GM12878 (cell line): Measurements from ENCODE around the gene CRACDL. TPM values are rescaled to one million over a fixed set of nuclear protein-coding genes. Genes with fewer than 3 reads are reported as not detected.

Experiments
- ATAC-seq: fragments of 200-7000 bp; cut with Tn5 transposase; 3 replicates; pipeline ENCODE4 v1.9.1; 2020; ENCODE audit warnings: mild to moderate bottlenecking, moderate library complexity
- BruUV-seq: library from RNA; stranded (reverse); fragments of 400-500 nt; replicated peaks from 2 replicates; lab custom pipeline; 2021; lab: Mats Ljungman, UMichigan
- CTCF ChIA-PET: fragments of 300-600 bp; sonication (Branson Sonifier 250); formaldehyde crosslinking; extraction: SDS; loops from one replicate; lab custom pipeline; 2021; ENCODE audit warnings: inconsistent platforms; lab: Yijun Ruan, JAX
- POLR2A ChIA-PET: fragments of 350-600 bp; formaldehyde crosslinking; extraction: SDS; loops from one replicate; lab custom pipeline; 2021; ENCODE audit warnings: inconsistent platforms; lab: Charles Lee
- RAD21 ChIA-PET: fragments of 300-600 bp; sonication (Branson Sonifier 250); formaldehyde crosslinking; loops from one replicate; lab custom pipeline; 2023; ENCODE audit warnings: antibody characterized with exemption; ENCODE audit not compliant: unreplicated experiment; lab: Charles Lee
- SMC1A ChIA-PET: fragments of 300-600 bp; sonication (Branson Sonifier 250); formaldehyde crosslinking; loops from one replicate; lab custom pipeline; 2023; ENCODE audit not compliant: unreplicated experiment, uncharacterized antibody; lab: Charles Lee
- DNase-seq: peaks from one replicate; pipeline ENCODE4 v3.0.0-alpha.2; 2011; ENCODE audit warnings: low read depth, low spot score
- FAIRE-seq: peaks from 3 replicates; lab custom pipeline; 2011; peaks lifted over from hg19 to GRCh38; lab: Jason Lieb, UNC
- H2AFZ ChIP-seq: 2 replicates; pipeline ENCODE4 v1.6.0; 2011; ENCODE audit warnings: low read depth, low read length, control low read depth; ENCODE audit not compliant: control insufficient read depth
- H3K27ac ChIP-seq: 2 replicates; pipeline ENCODE4 v1.5.1; 2011; ENCODE audit warnings: control low read depth; ENCODE audit not compliant: control insufficient read depth, insufficient read depth
- H3K27me3 ChIP-seq, 2 experiments: replicated peaks in 1 of 2; 2 replicates each; pipeline versions ENCODE4 v1.6.0 to v1.6.1; 2011; ENCODE audit warnings: low read length in 1 of 2; ENCODE audit not compliant: control insufficient read depth in 2 of 2, insufficient read depth in 2 of 2
- H3K36me3 ChIP-seq, 2 experiments: 2 replicates each; pipeline ENCODE4 v1.5.1; 2011; ENCODE audit warnings: low read length in 1 of 2; ENCODE audit not compliant: control insufficient read depth in 2 of 2, insufficient read depth in 2 of 2
- H3K4me1 ChIP-seq: 2 replicates; pipeline ENCODE4 v1.6.1; 2011; ENCODE audit warnings: mild to moderate bottlenecking, low read length, moderate library complexity, mixed read lengths; ENCODE audit not compliant: control insufficient read depth, insufficient read depth
- H3K4me2 ChIP-seq: 2 replicates; pipeline ENCODE4 v1.6.0; 2011; ENCODE audit warnings: control low read depth; ENCODE audit not compliant: control insufficient read depth, insufficient read depth
- H3K4me3 ChIP-seq: fragments of 200-600 bp; sonication (generic); 2 replicates; pipeline ENCODE4 v1.5.1; 2016
- H3K79me2 ChIP-seq: 2 replicates; pipeline ENCODE4 v1.6.0; 2011; ENCODE audit warnings: low read length; ENCODE audit not compliant: control insufficient read depth, insufficient read depth
- H3K9ac ChIP-seq: 2 replicates; pipeline ENCODE4 v1.8.0; 2011; ENCODE audit warnings: low read length, control low read depth, mixed read lengths; ENCODE audit not compliant: control insufficient read depth, insufficient read depth
- H3K9me3 ChIP-seq: replicated peaks from 3 replicates; pipeline ENCODE4 v1.5.1; 2011; ENCODE audit warnings: mild to moderate bottlenecking, low read length; ENCODE audit not compliant: control insufficient read depth, insufficient read depth
- H4K20me1 ChIP-seq: 2 replicates; pipeline ENCODE4 v1.6.0; 2011; ENCODE audit not compliant: control insufficient read depth, insufficient read depth
- CHD2 ChIP-seq: IDR thresholded peaks from 2 replicates; pipeline ENCODE4 v1.6.1; 2011; ENCODE audit warnings: low read depth, low read length, improper control_type of control experiment, borderline replicate concordance
- E2F4 ChIP-seq: IDR thresholded peaks from 2 replicates; pipeline ENCODE4 v1.6.1; 2012; ENCODE audit warnings: low read depth, low read length, improper control_type of control experiment
- EP300 ChIP-seq, 2 experiments: fragments of 150-350 bp in 1 of 2; IDR thresholded peaks; 2 replicates each; pipeline ENCODE4 v1.6.1; 2011 to 2012; ENCODE audit warnings: low read depth in 2 of 2, low read length in 2 of 2, borderline replicate concordance in 1 of 2, improper control_type of control experiment in 1 of 2, inconsistent platforms in 1 of 2; ENCODE audit not compliant: control insufficient read depth in 1 of 2
- JUND ChIP-seq: IDR thresholded peaks from 2 replicates; pipeline ENCODE4 v1.6.1; 2012; ENCODE audit warnings: low read depth, mild to moderate bottlenecking, low read length, improper control_type of control experiment, moderate library complexity
- MYC ChIP-seq: IDR thresholded peaks from 2 replicates; pipeline ENCODE4 v1.6.1; 2011; ENCODE audit warnings: mild to moderate bottlenecking, low read length, moderate library complexity, inconsistent platforms; ENCODE audit not compliant: insufficient read depth, insufficient replicate concordance, insufficient read length, severe bottlenecking
- NFIC ChIP-seq: IDR thresholded peaks from 2 replicates; pipeline ENCODE4 v1.6.1; 2012; ENCODE audit warnings: low read depth, mild to moderate bottlenecking, inconsistent platforms, low read length, moderate library complexity
- NFXL1 ChIP-seq: fragments of 450-650 bp; IDR thresholded peaks from 2 replicates; pipeline ENCODE4 v1.6.1; 2017; ENCODE audit warnings: antibody characterized with exemption, mild to moderate bottlenecking, borderline replicate concordance
- SMAD1 ChIP-seq: fragments of 450-650 bp; IDR thresholded peaks from 2 replicates; pipeline ENCODE4 v1.6.1; 2018; ENCODE audit warnings: mild to moderate bottlenecking, low read depth; ENCODE audit not compliant: partially characterized antibody
- SMARCA5 ChIP-seq: fragments of 450-650 bp; IDR thresholded peaks from 2 replicates; pipeline ENCODE4 v1.6.1; 2017; ENCODE audit warnings: mild to moderate bottlenecking
- SP1 ChIP-seq: IDR thresholded peaks from one replicate; pipeline ENCODE4 v1.6.1; 2011; ENCODE audit warnings: low read depth, low read length
- WGBS: methylation state at CpG from one replicate; pipeline ENCODE4 v1.1.6; 2016; ENCODE audit warnings: low lambda C conversion rate; ENCODE audit not compliant: insufficient replicate concordance, insufficient coverage; ENCODE audit errors: missing lambda C conversion rate; 5-methylcytosine and 5-hydroxymethylcytosine counted together
- in situ Hi-C: fragments of 300-500 bp; cut with MboI; formaldehyde crosslinking; loops from 9 replicates; pipeline ENCODE4 v1.14.3; 2018; ENCODE audit warnings: mixed read lengths
- intact Hi-C: fragments of 100-400 bp; cut with micrococcal nuclease; formaldehyde crosslinking; loops from one replicate; pipeline ENCODE4 v1.14.2; 2022; ENCODE audit not compliant: unreplicated experiment
- polyA plus RNA-seq, 11 experiments: library from polyadenylated mRNA; depleted of rRNA in 4 of 11; unstranded in 6 of 11; stranded (reverse) in 5 of 11; fragments of >200 nt; fragmentation: Nextera tagmentation in 4 of 11; fragmentation: Illumina TruSeq in 1 of 11; extraction: Ambion mirVana in 4 of 11; extraction: Trizol in 1 of 11; gene quantifications; 1 replicate in 1 of 11; 2 replicates in 10 of 11; pipeline versions ENCODE4 v1.2.1 to v1.2.3, GENCODE V29; 2011 to 2016; ENCODE audit warnings: inconsistent platforms in 2 of 11, missing spikeins in 2 of 11, low read depth in 1 of 11
- total RNA-seq, 4 experiments: library from RNA; depleted of rRNA in 3 of 4; stranded (reverse); fragments of >200 nt in 3 of 4; fragmentation: Illumina TruSeq in 1 of 4; extraction: Trizol in 1 of 4; gene quantifications; 2 replicates each; pipeline versions ENCODE4 v1.2.1 to v1.2.3, GENCODE V29; 2013 to 2021

The CRACDL gene
- total and polyA plus RNA-seq, 10 of the 15 experiments (the other 5 are each of a cell fraction or from before 2014, with no cell fraction given): 0.03 to 0.72 (median 0.14) TPM

DNA sequence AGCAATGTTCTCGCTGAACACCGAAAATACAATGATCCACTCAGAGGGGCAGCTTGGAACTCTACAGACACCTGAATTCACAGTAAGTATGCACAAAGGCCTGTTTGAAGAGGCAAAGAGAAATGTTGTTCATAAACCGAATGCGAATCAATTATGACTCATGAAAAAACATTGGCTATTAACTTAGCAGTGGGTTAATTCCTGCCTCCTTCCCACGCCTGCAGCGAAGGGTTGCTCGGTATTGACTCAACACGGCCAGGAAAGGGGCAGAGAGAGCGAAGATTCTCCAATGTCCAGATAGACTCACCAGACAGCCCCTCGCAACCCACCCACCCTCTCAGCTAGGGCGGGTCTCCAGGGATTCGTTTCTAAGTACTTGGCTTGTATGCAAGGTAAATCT lies 9.4 kb downstream of the CRACDL start:
- CTCF ChIA-PET: interaction anchor here (0.8 kb wide), 1 partner anchor 23 kb away, joined by 3 read pairs; no protein-coding TSS in a partner anchor
- TF ChIP-seq SMARCA5 (no peak), EP300 (IDR thresholded peaks at IDR 0.05; ENCODE audit: borderline replicate concordance in 1 of 2, control insufficient read depth in 1 of 2, low read depth in 2 of 2, low read length in 2 of 2) (no peak), SMAD1 (no peak), NFXL1 (no peak), MYC (no peak)
- TF ChIP-seq, all 136 proteins: peak for 0
- Histone ChIP-seq H3K79me2 (no peaks in the 10 kb centered on the region), H4K20me1 (no peaks in the 10 kb centered on the region), H3K9ac (no peak overlapping the region), H3K4me2 (no peak overlapping the region), H3K36me3 (no peaks in the 10 kb centered on the region), H3K27me3 (no peaks in the 10 kb centered on the region; a peak in 2 of 4 replicates), H3K4me3 (no peak overlapping the region), H3K4me1 (no peaks in the 10 kb centered on the region), H2AFZ (no peak overlapping the region), H3K27ac (no peak overlapping the region), H3K9me3 (no peaks in the 10 kb centered on the region)
- BruUV-seq: no TSS peak
- DNase-seq: no peak
- 48% methylated on average over 12 of the region's 12 CpGs for whole genome bisulfite sequencing
- no peak for FAIRE-seq
- POLR2A ChIA-PET: no interaction called here
- ATAC-seq: no peak
- intact Hi-C loops: no loop called here
- SMC1A ChIA-PET: interaction anchor here (1.1 kb wide), 1 partner anchor 200 kb away, joined by 3 read pairs; no protein-coding TSS in a partner anchor
- RAD21 ChIA-PET: no interaction called here
- in situ Hi-C loops: no loop called here

- BruUV-seq: no TSS peak
- FAIRE-seq (no peak), ATAC-seq (no peak), DNase-seq (no peak)
- H3K79me2 ChIP-seq: no peaks in the 10 kb centered on the region
- intact Hi-C loops (no loop called here), in situ Hi-C loops (no loop called here)
- ChIA-PET POLR2A (no interaction called here), CTCF (no interaction called here), RAD21 (no interaction called here), SMC1A (no interaction called here)
- TF ChIP-seq SP1 (no peak), E2F4 (no peak), NFIC (no peak), JUND (no peak), CHD2 (no peak)
- no peak overlapping the region for H3K4me2 ChIP-seq
- no peaks in the 10 kb centered on the region for H3K36me3 ChIP-seq
- no peaks in the 10 kb centered on the region for H4K20me1 ChIP-seq
- no peak overlapping the region for H2AFZ ChIP-seq
- H3K9me3 ChIP-seq: no peaks in the 10 kb centered on the region
- WGBS: 0% methylated on average over 4 of the region's 4 CpGs
- H3K4me1 ChIP-seq: no peaks in the 10 kb centered on the region
- H3K27ac ChIP-seq: no peak overlapping the region
- H3K27me3 ChIP-seq: peaks cover 0 to 3% of the 10 kb centered on the region in 2 experiments; a peak in 2 of 4 replicates
- H3K4me3 ChIP-seq: no peak overlapping the region
- H3K9ac ChIP-seq: no peak overlapping the region
Observed at GRCh38 chr2:98924910-98925309, 11.1 kb downstream of the CRACDL start.
